HCT116 (cell line): Measurements from ENCODE around the gene ATP6V0B. TPM values are rescaled to one million over a fixed set of nuclear protein-coding genes. Genes with fewer than 3 reads are reported as not detected.

Source experiments
- ATAC-seq: fragments of 200-7000 bp; cut with Tn5 transposase; 2 replicates; pipeline ENCODE4 v1.9.1; 2020; ENCODE audit warnings: mild to moderate bottlenecking, moderate library complexity
- BruUV-seq: library from RNA; stranded (reverse); fragments of 400-500 nt; replicated peaks from 2 replicates; lab custom pipeline; 2021; lab: Mats Ljungman, UMichigan
- CTCF ChIA-PET: fragments of 300-600 bp; sonication (Branson Sonifier 250); formaldehyde crosslinking; loops from one replicate; lab custom pipeline; 2021; ENCODE audit warnings: antibody characterized with exemption; lab: Charles Lee
- POLR2A ChIA-PET: fragments of 300-600, 350-600 bp; sonication (Branson Sonifier 250); formaldehyde crosslinking; loops from one replicate; lab custom pipeline; 2021; ENCODE audit warnings: antibody characterized with exemption; lab: Charles Lee
- RAD21 ChIA-PET, 2 experiments: fragments of 300-600 bp; sonication (Branson Sonifier 250); formaldehyde crosslinking; loops; one replicate each; lab custom pipeline; 2023; ENCODE audit warnings: low total read pairs in 2 of 2; ENCODE audit not compliant: uncharacterized antibody in 2 of 2, unreplicated experiment in 2 of 2, low non-redundant PET in 1 of 2; lab: Charles Lee
- DNase-seq: peaks from one replicate; pipeline ENCODE4 v3.0.0-alpha.2; 2010; ENCODE audit warnings: low read depth, low spot score
- H2AFZ ChIP-seq: fragments of 200-600 bp; shearing (Covaris generic), sonication (generic); 2 replicates; pipeline ENCODE4 v1.6.1; 2017; ENCODE audit warnings: low read depth, mixed run types, mixed read lengths, antibody characterized with exemption, low read length; ENCODE audit not compliant: poor library complexity, severe bottlenecking
- H3K27ac ChIP-seq: 2 replicates; pipeline ENCODE4 v1.5.1; 2012; ENCODE audit warnings: low read depth, low read length
- H3K27me3 ChIP-seq: fragments of 200-600 bp; sonication (generic); 2 replicates; pipeline ENCODE4 v1.6.1; 2016; ENCODE audit warnings: mixed run types, low read length, mixed read lengths; ENCODE audit not compliant: insufficient read depth
- H3K36me3 ChIP-seq, 2 experiments: fragments of 200-500 bp in 1 of 2; fragments of 200-600 bp in 1 of 2; sonication (Bioruptor generic) in 1 of 2; sonication (generic) in 1 of 2; 2 replicates each; pipeline versions ENCODE4 v1.5.1 to v1.6.1; 2014 to 2016; ENCODE audit warnings: low read length in 2 of 2, inconsistent platforms in 1 of 2, mixed read lengths in 1 of 2, mixed run types in 1 of 2; ENCODE audit not compliant: insufficient read depth in 2 of 2, control insufficient read depth in 1 of 2
- H3K4me1 ChIP-seq, 2 experiments: fragments of 200-600 bp in 1 of 2; sonication (generic) in 1 of 2; 2 replicates each; pipeline versions ENCODE4 v1.5.1 to v1.6.1; 2012 to 2017; ENCODE audit warnings: low read length in 2 of 2, inconsistent platforms in 1 of 2, mild to moderate bottlenecking in 1 of 2, mixed read lengths in 1 of 2, mixed run types in 1 of 2, moderate library complexity in 1 of 2; ENCODE audit not compliant: insufficient read depth in 2 of 2, control insufficient read depth in 1 of 2
- H3K4me2 ChIP-seq: fragments of 200-600 bp; sonication (generic); 2 replicates; pipeline ENCODE4 v1.6.1; 2017; ENCODE audit warnings: mixed run types, low read length, mixed read lengths
- H3K4me3 ChIP-seq, 2 experiments: fragments of 200-600 bp in 1 of 2; sonication (generic) in 1 of 2; replicated peaks in 1 of 2; 2 replicates each; pipeline ENCODE4 v1.5.1; 2011 to 2016; ENCODE audit warnings: low read length in 2 of 2, control low read depth in 1 of 2, low read depth in 1 of 2, mild to moderate bottlenecking in 1 of 2, mixed read lengths in 1 of 2, mixed run types in 1 of 2
- H3K79me2 ChIP-seq: fragments of 200-600 bp; sonication (generic); 2 replicates; pipeline ENCODE4 v1.6.1; 2017; ENCODE audit warnings: mild to moderate bottlenecking, mixed run types, low read length, moderate library complexity, mixed read lengths; ENCODE audit not compliant: insufficient read depth
- H3K9ac ChIP-seq: fragments of 200-600 bp; sonication (generic); 2 replicates; pipeline ENCODE4 v1.6.1; 2016; ENCODE audit warnings: low read length, mixed read lengths
- H3K9me2 ChIP-seq: fragments of 200-600 bp; sonication (generic), shearing (Covaris generic); 2 replicates; pipeline ENCODE4 v1.6.1; 2017; ENCODE audit warnings: mixed run types, mild to moderate bottlenecking, moderate library complexity; ENCODE audit not compliant: insufficient read depth
- H3K9me3 ChIP-seq, 2 experiments: fragments of 200-500 bp in 1 of 2; fragments of 200-600 bp in 1 of 2; sonication (Bioruptor generic) in 1 of 2; sonication (generic) in 1 of 2; 2 replicates each; pipeline ENCODE4 v1.6.1; 2014 to 2017; ENCODE audit warnings: low read length in 2 of 2, mixed read lengths in 2 of 2, inconsistent platforms in 1 of 2, low read depth in 1 of 2, mild to moderate bottlenecking in 1 of 2, mixed run types in 1 of 2, moderate library complexity in 1 of 2; ENCODE audit not compliant: control insufficient read depth in 1 of 2, insufficient read depth in 1 of 2
- H4K20me1 ChIP-seq: fragments of 200-600 bp; sonication (generic), shearing (Covaris generic); 2 replicates; pipeline ENCODE4 v1.6.1; 2017; ENCODE audit warnings: mixed run types, mild to moderate bottlenecking, moderate library complexity; ENCODE audit not compliant: insufficient read depth
- ATF3 ChIP-seq: IDR thresholded peaks from 2 replicates; pipeline ENCODE4 v1.6.1; 2012
- CTCF ChIP-seq, 3 experiments: fragments of 200-600 bp in 1 of 3; sonication (generic) in 1 of 3; IDR thresholded peaks in 2 of 3; conservative IDR thresholded peaks in 1 of 3; 2 replicates each; pipeline ENCODE4 v1.5.1; 2012 to 2017; ENCODE audit warnings: low read depth in 2 of 3, low read length in 2 of 3, antibody characterized with exemption in 1 of 3, borderline replicate concordance in 1 of 3, control low read depth in 1 of 3, mild to moderate bottlenecking in 1 of 3, mixed read lengths in 1 of 3, mixed run types in 1 of 3, moderate library complexity in 1 of 3; ENCODE audit not compliant: insufficient read depth in 1 of 3
- ELF1 ChIP-seq: IDR thresholded peaks from 2 replicates; pipeline ENCODE4 v1.6.1; 2012; ENCODE audit warnings: low read depth, borderline replicate concordance
- EZH2 ChIP-seq: fragments of 200-600 bp; sonication (generic); IDR thresholded peaks from 2 replicates; pipeline ENCODE4 v1.6.1; 2017; ENCODE audit warnings: antibody characterized with exemption, mixed run types
- EZH2phosphoT487 ChIP-seq: fragments of 200-600 bp; IDR thresholded peaks from 2 replicates; pipeline ENCODE4 v1.6.1; 2018; ENCODE audit warnings: antibody characterized with exemption, borderline replicate concordance
- POLR2A ChIP-seq: IDR thresholded peaks from 2 replicates; pipeline ENCODE4 v1.7.0; 2011; ENCODE audit warnings: borderline replicate concordance; ENCODE audit not compliant: insufficient read depth, insufficient read length; ENCODE audit errors: extremely low read depth
- SIN3A ChIP-seq: IDR thresholded peaks from 2 replicates; pipeline ENCODE4 v1.6.1; 2012; ENCODE audit warnings: low read depth
- SRF ChIP-seq: IDR thresholded peaks from 2 replicates; pipeline ENCODE4 v1.6.1; 2012; ENCODE audit warnings: low read depth
- YY1 ChIP-seq: IDR thresholded peaks from 2 replicates; pipeline ENCODE4 v1.6.1; 2011; ENCODE audit warnings: low read length, low read depth, moderate library complexity, mild to moderate bottlenecking; ENCODE audit not compliant: insufficient replicate concordance; ENCODE audit errors: extremely low read depth
- ZNF274 ChIP-seq: fragments of 200-500 bp; sonication (Bioruptor generic); IDR thresholded peaks from 2 replicates; pipeline ENCODE4 v1.6.1; 2014; ENCODE audit warnings: mild to moderate bottlenecking, low read depth, low read length, inconsistent platforms
- intact Hi-C: fragments of 100-400 bp; cut with micrococcal nuclease; formaldehyde crosslinking; loops from 2 replicates; pipeline ENCODE4 v1.10.0; 2022
- total RNA-seq: library from RNA; stranded (reverse); gene quantifications from one replicate; pipeline ENCODE4 v1.2.1, GENCODE V29; 2021; ENCODE audit not compliant: unreplicated experiment
- TF ChIP-seq, protein P1 (sequence below): IDR thresholded peaks from 2 replicates; pipeline ENCODE4 v1.6.1; 2012

The ATP6V0B gene
- total RNA-seq, 1 experiment from 2014 or later, result 122 TPM

GRCh38 chr1:43990271-43991199 is 15.8 kb downstream of the ATP6V0B start:
- TF ChIP-seq, protein P1, sequence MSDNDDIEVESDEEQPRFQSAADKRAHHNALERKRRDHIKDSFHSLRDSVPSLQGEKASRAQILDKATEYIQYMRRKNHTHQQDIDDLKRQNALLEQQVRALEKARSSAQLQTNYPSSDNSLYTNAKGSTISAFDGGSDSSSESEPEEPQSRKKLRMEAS, result no peak
- 0 out of 6 replicates have a peak, but pooled peaks of 1 of the 3 experiments have one; percentile 6 for TF ChIP-seq CTCF (IDR thresholded peaks at IDR 0.05 in 2 of 3, conservative IDR thresholded peaks at IDR 0.05 in 1 of 3; ENCODE audit: borderline replicate concordance in 1 of 3, insufficient read depth in 1 of 3, low read depth in 2 of 3, low read length in 2 of 3)
- POLR2A ChIA-PET, result no interaction called here
- no peak overlapping the region for H2AFZ ChIP-seq
- CTCF ChIA-PET, result interaction anchor here (1.0 kb wide), 1 partner anchor 56 kb away, joined by 3 read pairs; no protein-coding TSS in a partner anchor
- no peaks in the 10 kb centered on the region for H3K27me3 ChIP-seq
- peaks cover 10 to 39% of the 10 kb centered on the region in 2 experiments for H3K4me1 ChIP-seq
- intact Hi-C loops, result no loop called here
- RAD21 ChIA-PET, result no interaction called here
- peak overlapping the region; percentile 63 to 72 for H3K4me3 ChIP-seq
- peak overlapping the region; percentile 82 for H3K27ac ChIP-seq
- BruUV-seq, result TSS peak; percentile 46
- ATAC-seq (peak; percentile 6; the same call in 1 of the 2 replicates), DNase-seq (no peak)
- no peaks in the 10 kb centered on the region for H3K79me2 ChIP-seq
- H3K9me3 ChIP-seq, result no peaks in the 10 kb centered on the region
- H3K9ac ChIP-seq, result peak overlapping the region; percentile 80
- peaks cover 2 to 20% of the 10 kb centered on the region in 2 experiments; a peak in 2 of 4 replicates for H3K36me3 ChIP-seq
- no peaks in the 10 kb centered on the region for H4K20me1 ChIP-seq
- no peaks in the 10 kb centered on the region for H3K9me2 ChIP-seq
- H3K4me2 ChIP-seq, result peak overlapping the region; percentile 91

DNA sequence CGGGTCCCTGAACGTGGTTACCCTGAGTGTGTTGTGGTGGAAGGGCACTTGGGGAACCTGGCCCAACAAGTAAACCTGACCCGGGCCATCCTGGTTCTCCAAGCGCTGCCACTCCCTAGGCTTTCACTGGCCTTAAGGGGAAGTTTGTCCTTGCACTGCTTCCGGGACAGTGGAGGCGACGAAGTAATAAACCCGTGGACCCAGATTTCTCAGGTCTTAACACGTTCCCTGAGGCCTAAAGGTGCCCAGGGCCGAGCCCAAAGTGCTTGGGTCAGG is 16.4 kb downstream of the ATP6V0B start:
- intact Hi-C loops, result no loop called here
- Histone ChIP-seq H3K4me3 (peak overlapping the region; percentile 63 to 72), H3K4me2 (peak overlapping the region; percentile 91), H3K27me3 (no peaks in the 10 kb centered on the region), H3K27ac (peak overlapping the region; percentile 82), H3K79me2 (no peaks in the 10 kb centered on the region), H4K20me1 (no peaks in the 10 kb centered on the region)
- RAD21 ChIA-PET, result interaction anchor here in 1 of 2 experiments (1.1 kb wide), 1 partner anchor 21 kb away, joined by 3 read pairs; the partner anchor contains the start of gene DPH2
- TF ChIP-seq ATF3 (no peak), ZNF274 (no peak), POLR2A (no peak), EZH2phosphoT487 (no peak), SIN3A (no peak), ELF1 (no peak), SRF (no peak), YY1 (no peak), EZH2 (no peak)
- TF ChIP-seq, all 23 proteins: peak for 0
- ATAC-seq, result peak; percentile 34; the same call in 1 of the 2 replicates
- H3K9ac ChIP-seq, result peak overlapping the region; percentile 80
- no peaks in the 10 kb centered on the region for H3K9me2 ChIP-seq
- no peaks in the 10 kb centered on the region for H3K9me3 ChIP-seq
- H2AFZ ChIP-seq, result peak overlapping the region; percentile 65
- DNase-seq, result no peak
- ChIA-PET CTCF (interaction anchor here (1.4 kb wide), 1 partner anchor 46 kb away, joined by 4 read pairs; no protein-coding TSS in a partner anchor), POLR2A (no interaction called here)
- H3K36me3 ChIP-seq, result peaks cover 0 to 14% of the 10 kb centered on the region in 2 experiments; a peak in 2 of 4 replicates
- H3K4me1 ChIP-seq, result peaks cover 10 to 39% of the 10 kb centered on the region in 2 experiments
- BruUV-seq, result no TSS peak
